GM15510 (cell line): ENCODE results near the gene HOXB6.

ENCODE experiments used
- POLR2A ChIP-seq: IDR thresholded peaks from 3 replicates; pipeline ENCODE4 v1.6.1; 2011; ENCODE audit warnings: borderline replicate concordance; ENCODE audit not compliant: insufficient read length; ENCODE audit errors: extremely low read depth

The HOXB6 gene

DNA sequence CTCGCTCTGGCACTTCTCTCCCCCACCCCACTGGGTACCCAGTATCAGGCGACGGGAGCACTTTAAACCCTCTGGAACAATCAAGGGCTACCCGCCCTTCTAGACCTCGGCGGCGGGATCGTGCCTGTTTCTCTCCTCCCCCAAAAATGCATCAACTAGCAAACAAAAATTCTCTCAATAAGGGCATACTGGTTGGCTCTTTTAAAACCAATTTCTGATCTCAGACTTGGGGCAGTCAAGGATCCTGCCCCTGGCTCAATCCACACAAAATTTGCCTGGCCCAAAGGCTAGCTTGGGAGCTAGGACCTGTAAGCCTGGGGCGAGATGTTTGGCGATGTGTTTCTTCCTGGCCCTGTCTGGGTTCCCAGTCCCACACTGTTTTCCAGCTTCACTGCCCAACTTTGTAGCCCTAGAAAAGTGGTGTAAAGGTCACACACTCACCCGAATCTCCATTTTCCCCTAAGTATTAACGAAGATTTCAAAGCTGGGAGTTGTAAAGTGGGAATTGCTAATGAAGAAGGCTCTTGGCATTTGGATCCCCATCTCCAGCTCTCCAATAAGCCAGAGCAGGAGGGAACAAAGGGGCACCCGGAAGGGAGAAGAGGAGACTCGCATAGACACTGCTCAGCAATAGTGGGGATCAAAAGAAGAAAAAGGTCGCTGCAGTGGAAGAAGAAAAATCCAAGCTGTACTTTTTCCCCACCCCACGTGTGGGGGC lies 45.5 kb downstream of the HOXB6 start:
- no peak for TF ChIP-seq POLR2A

DNA sequence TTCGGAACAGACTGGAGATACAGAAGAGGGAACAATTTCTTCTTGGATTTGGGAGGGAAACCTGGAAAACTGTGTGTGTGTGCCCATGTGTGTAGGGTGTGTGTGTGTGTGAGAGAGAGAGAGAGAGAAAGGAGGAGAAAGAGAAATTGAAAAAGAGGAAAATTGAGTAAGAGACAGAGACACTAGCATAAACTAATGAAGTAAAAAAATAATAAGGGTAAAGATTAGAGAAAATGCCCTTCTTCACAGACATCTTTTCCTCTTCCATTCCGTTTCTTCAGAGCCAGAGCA lies 46.0 kb downstream of the HOXB6 start:
- no peak for TF ChIP-seq POLR2A

GRCh38 chr17:48558057-48558830 lies 46.5 kb downstream of the HOXB6 start:
- TF ChIP-seq POLR2A, result no peak

- no peak for TF ChIP-seq POLR2A
Measured at GRCh38 chr17:48556576-48557401, 48.0 kb downstream of the HOXB6 start.

DNA sequence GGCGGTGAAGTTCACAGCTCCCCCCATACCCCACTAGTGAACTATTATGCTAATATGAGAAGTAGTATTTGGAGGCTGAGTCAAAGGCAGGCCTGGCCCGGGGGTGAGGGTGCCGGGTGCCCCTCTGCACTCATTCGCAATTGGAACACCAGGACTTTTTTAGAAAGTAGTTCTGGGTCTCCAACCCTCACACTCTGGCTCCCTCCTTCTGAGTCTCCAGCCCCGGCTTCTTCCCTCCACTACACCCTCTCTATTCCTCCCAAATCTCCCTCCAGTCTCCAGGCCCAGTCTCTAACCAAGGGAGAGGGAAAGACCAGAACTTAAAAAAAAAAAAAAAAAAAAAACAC lies 48.6 kb downstream of the HOXB6 start:
- no peak for TF ChIP-seq POLR2A

- TF ChIP-seq POLR2A, result no peak
Measured at GRCh38 chr17:48555258-48556228, 49.2 kb downstream of the HOXB6 start.

GRCh38 chr17:48554412-48555257 lies 50.2 kb downstream of the HOXB6 start:
- TF ChIP-seq POLR2A, result no peak

- no peak for TF ChIP-seq POLR2A
Measured at GRCh38 chr17:48553826-48554225, 51.0 kb downstream of the HOXB6 start.

- TF ChIP-seq POLR2A, result no peak
Measured at GRCh38 chr17:48553190-48553547, 51.6 kb downstream of the HOXB6 start.

DNA sequence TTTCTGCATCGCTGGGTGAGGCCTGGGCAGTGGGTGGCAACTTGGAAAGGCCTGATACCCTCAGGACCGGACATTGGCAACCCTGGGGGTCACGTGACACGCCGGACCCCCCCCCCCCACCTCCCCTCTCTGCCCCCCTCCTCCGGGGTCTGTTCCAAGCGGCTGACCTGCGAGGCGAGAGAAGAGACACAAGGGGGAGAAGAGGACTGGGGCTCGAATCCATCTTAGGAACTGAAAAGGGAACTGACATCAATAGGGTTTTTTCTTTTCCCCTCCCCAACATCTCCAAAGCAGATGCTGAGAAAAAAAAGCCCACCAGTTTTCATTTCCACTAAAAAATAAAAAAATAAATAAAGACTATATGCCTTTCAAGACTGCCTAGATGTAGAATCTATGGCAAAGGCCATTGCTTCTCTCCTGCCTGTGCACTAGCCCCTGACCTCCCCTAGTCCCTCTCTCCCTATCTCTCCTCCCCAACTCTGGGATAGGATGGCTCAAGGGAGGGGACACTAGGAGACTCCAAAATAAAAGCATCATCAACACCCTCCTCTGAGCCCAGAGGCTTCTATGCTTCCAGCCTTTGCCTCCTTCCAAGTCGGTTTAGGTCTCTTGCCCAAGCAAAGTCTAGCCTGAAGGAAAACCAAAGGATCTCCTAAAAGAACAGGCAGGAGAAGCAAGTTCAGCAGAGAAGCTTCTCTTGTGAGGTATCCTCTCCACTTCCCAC lies 52.2 kb downstream of the HOXB6 start:
- TF ChIP-seq POLR2A, result no peak

DNA sequence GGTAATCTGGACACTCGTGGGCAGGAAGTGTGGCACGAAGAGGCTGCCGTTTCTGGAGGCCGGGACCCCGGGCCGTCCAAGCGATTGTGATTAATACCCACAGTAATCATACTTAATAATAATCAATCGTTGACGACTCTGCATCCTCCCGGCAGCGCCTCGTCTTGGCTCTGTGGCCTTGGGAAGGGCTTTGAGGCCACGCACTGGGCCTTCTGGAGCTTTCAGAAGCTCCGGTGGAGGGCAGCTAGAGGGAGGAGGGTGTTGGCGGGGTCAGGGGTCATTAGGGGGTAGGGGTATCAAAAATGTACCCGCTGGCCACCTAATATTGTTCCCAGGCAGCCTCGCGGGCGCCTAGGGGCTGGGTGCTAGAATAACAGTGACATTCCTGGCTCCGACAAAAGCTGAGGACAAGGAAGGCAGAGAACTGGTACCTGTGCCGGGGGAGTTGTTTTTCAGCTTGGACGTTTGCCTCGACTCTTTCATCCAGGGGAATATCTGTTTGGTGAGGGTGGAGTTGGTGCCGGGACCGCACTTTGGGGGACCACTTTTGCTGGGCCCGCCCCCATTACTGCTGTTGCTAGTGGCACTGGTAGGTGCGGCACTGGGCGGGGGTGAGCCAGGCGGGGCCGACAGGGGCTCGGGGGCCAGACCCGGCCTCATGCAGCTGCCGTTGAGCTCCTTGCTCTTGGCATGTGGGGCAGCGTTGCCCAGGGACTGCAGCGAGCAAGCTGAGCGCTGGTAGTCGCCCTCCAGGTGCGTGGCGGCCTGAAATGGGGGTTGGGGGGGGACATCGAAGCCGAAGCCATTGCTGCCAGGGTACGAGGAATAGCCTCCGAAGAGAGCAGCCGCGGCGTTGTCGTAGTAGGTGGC lies 53.0 kb downstream of the HOXB6 start:
- TF ChIP-seq POLR2A, result no peak

- no peak for TF ChIP-seq POLR2A
Measured at GRCh38 chr17:48551214-48551555, 53.6 kb downstream of the HOXB6 start.

DNA sequence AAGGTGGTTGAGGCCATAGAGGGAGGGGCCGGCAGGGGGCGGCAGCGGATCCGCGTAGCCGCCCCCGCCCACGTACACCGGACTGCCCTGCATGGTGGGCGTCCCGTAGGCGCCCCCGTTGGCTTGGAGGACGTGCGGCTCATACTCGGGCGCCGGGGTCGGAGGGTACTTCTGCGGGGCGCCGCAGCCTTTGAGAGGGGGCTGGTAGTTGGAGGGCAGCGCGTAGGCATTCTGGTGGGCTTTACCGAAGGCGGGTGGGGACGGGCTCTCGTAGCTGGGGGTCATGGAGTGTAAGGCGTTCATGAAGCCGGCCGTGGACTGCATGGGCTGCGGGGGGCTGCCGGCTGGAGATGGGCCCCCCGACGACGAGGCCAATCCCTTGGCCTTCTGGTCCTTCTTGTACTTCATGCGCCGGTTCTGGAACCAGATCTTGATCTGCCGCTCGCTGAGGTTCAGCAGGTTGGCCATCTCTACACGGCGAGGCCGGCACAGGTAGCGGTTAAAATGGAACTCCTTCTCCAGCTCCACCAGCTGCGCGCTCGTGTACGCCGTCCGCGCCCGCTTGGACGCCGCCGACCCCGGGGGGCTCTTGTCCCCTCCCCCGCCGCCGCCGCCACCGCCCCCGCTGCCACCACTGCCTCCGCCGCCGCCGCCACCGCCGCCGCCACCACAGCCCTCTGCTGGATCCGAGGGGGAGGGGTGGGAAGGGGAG lies 54.1 kb downstream of the HOXB6 start:
- TF ChIP-seq POLR2A, result no peak
